Gastrocnemius medialis (tissue), 4 donors: ENCODE measurements around the gene UGT2A2.

Experiments used
- CTCF ChIP-seq, 5 experiments: fragments of 450-650 bp in 3 of 5; fragments of 200-600 bp in 2 of 5; sonication (generic) in 2 of 5; IDR thresholded peaks in 4 of 5; conservative IDR thresholded peaks in 1 of 5; 1 replicate in 4 of 5; 2 replicates in 1 of 5; pipeline ENCODE4 v1.5.1; 2016 to 2019; ENCODE audit warnings: antibody characterized with exemption in 5 of 5, mild to moderate bottlenecking in 3 of 5, moderate library complexity in 3 of 5
- POLR2A ChIP-seq, 2 donors: fragments of 450-650 bp; IDR thresholded peaks; one replicate each; pipeline ENCODE4 v1.6.1; 2017; ENCODE audit warnings: antibody characterized with exemption in 2 of 2, mild to moderate bottlenecking in 2 of 2, moderate library complexity in 2 of 2

GRCh38 chr4:69668680-69669079, 29.2 kb upstream of the UGT2A2 start:
- TF ChIP-seq CTCF (IDR thresholded peaks at IDR 0.05 in 4 of 5, conservative IDR thresholded peaks at IDR 0.05 in 1 of 5), result no peak
- no peak for TF ChIP-seq POLR2A (IDR thresholded peaks at IDR 0.05)
